Lung microvascular endothelial cell (primary cell): Measurements from ENCODE around the gene GSX2. TPM values are rescaled to one million over a fixed set of nuclear protein-coding genes. Genes with fewer than 3 reads are reported as not detected.
"Not testable (repeated sequence)": the region's sequence is repeated elsewhere in the genome, so short reads cannot be mapped to it uniquely, and the experiment has no call there.

Source experiments
- DNase-seq, 2 donors: peaks; one replicate each; pipeline versions ENCODE4 v3.0.0 to v3.0.0-alpha.2; 2010; ENCODE audit warnings: low read depth in 2 of 2
- total RNA-seq: library from RNA; depleted of rRNA; stranded (reverse); fragments of >200 nt; gene quantifications from 2 replicates; pipeline ENCODE4 v1.2.1, GENCODE V29; 2014

The GSX2 gene
- total RNA-seq, 1 donor from 2014 or later, result not detected

DNA sequence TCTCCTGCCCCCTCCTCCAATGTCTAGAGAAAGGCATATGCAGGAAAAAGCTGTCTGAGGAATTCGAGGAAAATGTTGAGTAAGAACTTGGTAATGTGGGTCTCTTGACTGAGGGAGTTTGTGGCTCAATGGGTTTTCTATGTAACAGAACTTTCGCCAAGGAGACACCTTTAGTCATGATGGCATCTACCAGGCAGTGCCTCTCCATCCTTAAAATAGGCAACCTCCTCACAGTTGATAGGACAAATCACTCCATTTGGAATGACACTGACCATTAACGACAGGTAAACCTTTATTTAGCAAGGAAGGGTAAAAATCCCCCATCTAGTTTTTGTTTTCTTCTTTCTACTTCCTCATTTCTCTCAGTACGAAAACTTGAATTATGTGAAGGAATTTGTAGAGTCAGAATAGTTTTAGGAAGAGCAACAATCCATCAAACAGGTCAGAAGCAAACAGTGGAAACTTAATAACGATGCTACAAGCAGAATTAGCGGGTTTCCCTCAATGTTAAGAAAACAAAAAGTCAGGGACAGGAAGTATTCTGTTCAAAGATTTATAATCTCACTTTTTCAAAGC is 2.7 kb downstream of the GSX2 start:
- no peak for DNase-seq

DNA sequence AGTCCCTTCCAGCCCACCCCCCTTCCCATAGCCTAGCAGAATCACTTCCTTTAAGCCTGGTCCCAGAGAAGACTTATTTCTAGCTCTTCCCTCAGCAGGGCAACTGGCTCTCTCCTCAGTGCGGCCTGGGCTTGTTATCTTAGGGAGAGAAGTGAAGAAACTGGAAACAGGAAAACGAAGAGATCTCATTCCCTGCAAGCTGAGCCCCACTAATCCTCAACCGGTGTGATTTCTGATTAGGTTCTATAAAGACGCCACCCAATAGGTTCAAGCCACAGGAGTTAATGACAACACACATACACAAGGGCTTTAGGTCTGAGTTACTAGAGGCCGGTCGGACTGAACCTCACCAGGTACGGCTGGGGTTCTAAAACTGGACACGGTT is 3.2 kb downstream of the GSX2 start:
- no peak for DNase-seq

GRCh38 chr4:54104907-54105306 is 4.9 kb downstream of the GSX2 start:
- DNase-seq, result no peak

DNA sequence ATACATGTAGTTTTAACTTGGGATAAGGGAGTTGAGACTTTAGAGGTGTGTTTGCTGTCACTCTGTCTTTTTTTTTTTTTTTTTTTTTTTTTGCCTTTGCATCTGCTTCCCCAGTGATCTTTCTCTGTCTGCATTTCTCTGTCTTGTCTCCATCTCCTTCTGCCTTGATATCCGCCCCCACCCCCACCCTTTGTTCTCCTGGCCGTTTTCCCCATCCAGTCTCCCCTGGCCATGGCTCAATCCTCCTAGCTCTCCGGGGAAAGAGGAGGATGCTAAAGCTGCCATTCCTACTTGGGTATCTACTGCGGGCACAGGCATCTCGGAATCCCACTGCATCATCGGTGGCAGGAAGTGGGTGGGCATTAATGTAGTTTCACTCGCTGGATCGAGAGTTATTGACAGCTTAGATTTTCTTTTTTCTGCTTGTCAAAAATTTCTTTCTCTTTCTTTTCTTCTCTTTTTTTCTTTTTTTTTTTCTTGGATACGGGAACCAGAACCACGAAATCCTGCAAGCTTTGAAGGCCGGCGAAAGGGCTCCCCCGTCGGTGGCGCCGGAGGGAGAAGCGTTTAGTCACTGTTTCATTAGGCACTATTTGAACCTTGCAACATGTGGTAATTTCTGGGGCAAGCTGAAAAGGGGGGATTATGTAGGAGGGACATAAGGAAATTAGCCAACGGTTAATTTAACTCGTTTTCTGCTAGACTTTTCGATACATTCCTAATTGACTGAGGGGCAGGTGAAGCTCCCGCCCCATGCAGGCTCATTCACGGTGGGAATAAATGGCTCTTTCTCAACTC is 8.2 kb downstream of the GSX2 start:
- no peak for DNase-seq

GRCh38 chr4:54109241-54110018 is 9.5 kb downstream of the GSX2 start:
- DNase-seq, result no peak

DNA sequence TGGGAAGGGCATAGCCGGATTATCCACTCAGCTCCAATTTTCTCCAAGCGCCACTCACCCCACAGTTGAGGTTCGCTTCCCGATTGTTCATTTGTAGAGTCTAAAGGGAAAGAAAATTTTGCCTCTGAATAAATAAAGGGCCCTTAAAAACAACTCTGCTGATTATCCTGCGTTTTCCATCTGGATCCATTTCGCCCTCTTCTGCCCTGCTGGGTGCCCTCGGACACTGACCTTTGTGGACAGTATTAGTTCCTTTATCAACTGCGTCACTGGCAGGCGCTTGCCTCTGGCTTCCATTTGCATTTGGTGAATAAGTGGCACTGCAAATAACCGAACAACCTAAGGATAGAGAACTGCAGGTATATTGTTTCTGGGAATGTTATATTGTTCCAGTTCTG is 10.1 kb downstream of the GSX2 start:
- no peak for DNase-seq

DNA sequence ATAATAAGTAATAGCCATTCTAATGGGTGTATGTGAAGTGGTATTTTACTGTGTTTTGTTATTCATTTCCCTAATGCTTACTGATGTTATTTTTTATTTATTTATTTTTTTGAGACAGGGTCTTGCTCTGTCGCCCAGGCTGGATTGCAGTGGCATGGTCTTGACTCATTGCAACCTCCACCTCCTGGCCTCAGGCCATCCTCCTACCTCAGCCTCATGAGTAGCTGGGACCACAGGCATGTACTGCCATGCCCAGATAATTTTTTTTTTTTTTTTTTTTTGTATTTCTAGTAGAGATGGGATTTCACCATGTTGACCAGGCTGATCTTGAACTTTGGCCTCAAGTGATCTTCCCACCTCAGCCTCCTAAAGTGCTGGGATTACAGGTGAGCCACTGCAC is 13.2 kb downstream of the GSX2 start:
- not testable (repeated sequence) for DNase-seq

DNA sequence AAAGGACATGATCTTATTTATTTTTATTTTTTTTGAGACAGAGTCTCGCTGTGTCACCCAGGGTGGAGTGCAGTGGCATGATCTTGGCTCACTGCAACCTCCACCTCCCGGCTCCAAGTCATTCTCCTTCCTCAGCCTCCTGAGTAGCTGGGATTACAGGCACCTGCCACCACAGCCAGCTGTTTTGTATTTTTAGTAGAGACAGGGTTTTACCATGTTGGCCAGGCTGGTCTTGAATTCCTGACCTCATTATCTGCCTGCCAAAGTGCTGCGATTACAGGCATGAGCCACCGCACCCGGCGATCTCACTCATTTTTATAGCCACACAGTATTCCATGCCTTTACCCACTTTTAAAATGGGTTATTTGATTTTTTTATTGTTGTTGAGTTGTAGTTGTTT is 16.3 kb downstream of the GSX2 start:
- DNase-seq, result not testable (repeated sequence)

DNA sequence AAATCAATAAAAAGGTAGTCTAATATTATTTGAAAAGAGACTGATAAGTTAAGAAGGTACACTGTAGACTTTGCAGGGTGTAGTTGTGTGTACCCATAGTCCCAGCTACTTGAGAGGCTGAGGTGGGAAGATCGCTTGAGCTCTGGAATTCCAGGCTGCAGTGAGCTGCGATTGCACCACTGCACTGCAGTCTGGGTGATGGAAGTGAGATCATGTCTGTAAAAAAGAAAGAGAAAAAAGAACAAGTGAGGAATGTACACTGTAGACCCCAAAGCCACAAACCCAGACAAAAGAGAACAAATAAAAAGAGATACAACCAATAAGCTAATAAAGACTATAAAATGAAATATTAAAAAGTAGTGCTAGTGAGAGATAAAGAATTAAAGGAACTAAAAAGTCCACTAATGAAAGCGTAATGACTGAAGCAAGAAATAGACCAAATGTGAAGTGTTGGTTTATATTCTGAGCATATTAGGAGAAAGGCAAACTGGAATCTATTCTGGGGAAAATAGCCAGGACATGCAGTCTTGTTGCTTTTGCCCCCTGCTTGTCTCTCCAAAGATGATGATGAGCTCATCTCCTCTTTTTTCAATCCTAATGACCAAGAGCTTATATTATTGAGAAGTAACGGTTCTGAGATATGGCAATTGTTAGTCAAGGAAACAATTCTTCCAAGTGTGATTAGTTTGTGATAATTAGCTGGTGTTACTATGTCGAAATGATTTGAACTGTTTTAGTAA is 19.1 kb downstream of the GSX2 start:
- no peak for DNase-seq

DNA sequence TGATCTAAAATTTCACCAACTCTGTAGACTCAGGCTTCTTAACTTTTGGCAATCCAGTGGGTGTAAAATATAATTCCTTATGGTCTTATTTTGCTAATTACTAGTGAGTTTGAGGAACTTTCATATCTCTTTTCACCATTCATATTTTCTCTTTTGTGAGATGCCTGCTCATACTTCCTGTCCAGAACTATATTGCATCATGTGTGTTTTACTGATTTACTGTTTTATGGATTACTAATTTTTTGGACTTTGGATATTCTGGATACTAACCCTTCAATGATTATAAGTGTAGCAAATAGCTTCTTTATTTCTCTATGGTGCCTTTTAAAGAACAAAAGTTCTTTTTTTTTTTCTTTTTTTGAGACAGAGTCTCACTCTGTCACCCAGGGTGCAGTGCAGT is 20.6 kb downstream of the GSX2 start:
- DNase-seq, result no peak

- DNase-seq, result no peak
Observed at GRCh38 chr4:54127660-54128059, 27.7 kb downstream of the GSX2 start.

GRCh38 chr4:54128694-54129093 is 28.7 kb downstream of the GSX2 start:
- not testable (repeated sequence) for DNase-seq

DNA sequence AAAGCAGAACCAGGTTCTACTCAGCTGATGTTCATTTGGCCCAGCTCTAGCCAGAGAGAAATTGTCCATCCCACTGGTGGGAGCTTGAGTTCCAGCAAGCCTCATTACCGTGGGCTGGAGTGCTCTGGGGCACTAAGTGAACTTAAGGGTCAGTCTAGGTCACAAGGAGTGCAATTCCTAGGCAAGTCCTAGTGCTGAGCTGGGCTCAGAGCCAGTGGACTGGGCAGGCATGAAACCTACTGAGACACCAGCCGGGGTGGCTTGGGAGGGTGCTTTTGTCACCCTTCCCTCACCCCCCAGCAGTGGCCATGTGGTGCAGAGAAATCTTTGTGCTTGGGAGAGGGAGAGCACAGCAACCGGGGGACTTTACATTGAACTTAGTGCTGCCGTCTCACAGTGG is 39.4 kb downstream of the GSX2 start:
- no peak for DNase-seq

- DNase-seq, result no peak
Observed at GRCh38 chr4:54140287-54140686, 40.3 kb downstream of the GSX2 start.

DNA sequence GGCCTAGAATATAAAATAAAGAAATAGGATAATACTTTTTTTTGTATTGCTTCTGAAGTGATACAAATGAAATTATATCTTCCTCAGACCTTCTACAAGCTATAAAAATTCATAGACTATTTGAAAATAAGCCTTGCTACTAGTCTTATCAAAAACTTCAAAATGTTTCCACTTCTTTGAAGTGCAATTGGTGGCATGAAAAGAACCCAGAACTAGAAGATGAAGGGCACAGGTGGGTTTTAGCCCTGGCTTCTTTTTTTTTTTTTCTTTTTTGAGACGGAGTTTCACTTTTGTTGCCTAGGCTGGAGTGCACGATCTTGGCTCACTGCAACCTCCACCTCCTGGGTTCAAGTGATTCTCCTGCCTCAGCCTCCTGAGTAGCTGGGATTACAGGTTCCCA is 44.2 kb downstream of the GSX2 start:
- no peak for DNase-seq

DNA sequence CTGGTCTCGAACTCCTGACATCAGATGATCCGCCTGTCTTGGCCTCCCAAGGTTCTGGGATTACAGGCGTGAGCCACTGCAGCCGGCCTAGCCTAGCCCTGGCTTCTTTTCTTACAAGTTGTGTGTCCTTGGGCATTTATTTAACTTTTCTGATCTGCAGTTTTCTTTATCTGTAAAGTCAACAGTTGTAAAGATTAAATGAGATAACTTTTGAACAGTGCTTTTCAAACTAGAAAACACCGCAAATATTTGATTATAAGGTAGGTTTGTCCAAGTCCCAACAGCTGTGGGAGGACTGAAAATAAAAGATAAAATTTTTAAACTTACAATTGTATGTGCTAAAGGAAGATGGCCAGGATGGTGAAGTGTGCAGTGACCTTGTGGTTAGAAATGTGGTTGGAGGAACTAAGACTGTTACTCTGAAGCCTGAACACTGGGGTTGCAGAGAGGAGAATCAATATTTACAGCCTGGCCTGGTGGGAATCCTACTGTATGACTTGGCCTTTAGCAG is 44.8 kb downstream of the GSX2 start:
- DNase-seq, result no peak

DNA sequence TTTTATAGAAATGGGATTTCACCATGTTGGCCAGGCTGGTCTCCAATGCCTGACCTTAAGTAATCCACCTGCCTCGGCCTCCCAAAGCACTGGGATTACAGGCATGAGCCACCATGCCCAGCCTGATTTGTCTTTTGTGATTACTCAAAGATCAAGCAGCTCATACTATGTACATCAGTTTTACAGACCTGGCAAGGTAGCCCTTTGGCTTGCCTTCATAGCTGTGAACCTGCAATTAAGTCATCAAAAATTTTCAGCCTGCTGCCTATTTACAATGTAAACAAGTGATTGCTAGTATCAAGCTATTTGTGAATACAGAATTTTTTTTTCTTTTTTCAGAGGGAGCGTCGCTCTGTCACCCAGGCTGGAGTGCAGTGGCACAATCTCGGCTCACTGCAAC is 46.2 kb downstream of the GSX2 start:
- no peak for DNase-seq

GRCh38 chr4:54149323-54149722 is 49.4 kb downstream of the GSX2 start:
- DNase-seq, result no peak
